ENCODE results near the gene PPIF.

Gene PPIF

DNA sequence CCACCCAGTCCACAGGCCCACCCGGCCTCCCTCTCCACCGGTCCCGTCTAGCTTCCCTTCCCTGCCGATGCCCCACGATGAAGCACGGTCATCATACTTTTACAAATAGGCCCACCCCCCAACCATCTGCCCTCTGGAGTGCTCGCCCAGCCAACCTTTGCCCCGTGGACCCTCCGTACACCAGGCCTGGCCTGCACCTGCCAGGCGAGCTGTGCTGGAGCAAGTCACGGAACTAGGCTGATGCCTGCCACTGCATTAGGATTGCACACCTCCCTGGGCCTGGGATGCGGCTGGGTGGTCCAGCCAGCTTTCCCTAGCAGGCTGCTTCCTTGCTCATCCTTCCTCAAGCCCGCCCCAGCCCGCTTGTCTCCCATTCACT, 44.7 kb downstream of the PPIF start:
- H3K4me3 ChIP-seq (ENCODE audit: control insufficient read depth in 1 of 7, extremely low read depth in 1 of 7, insufficient read depth in 4 of 7, low read depth in 2 of 7, low read length in 6 of 7): no peak overlapping the region
- H3K27ac ChIP-seq (ENCODE audit: insufficient read depth in 1 of 2, low read depth in 1 of 2, low read length in 2 of 2, poor library complexity in 1 of 2, severe bottlenecking in 2 of 2): no peak overlapping the region
- peaks cover 3 to 12% (median 11%) of the 10 kb centered on the region in 4 experiments for H3K4me1 ChIP-seq (ENCODE audit: control extremely low read depth in 1 of 4, control insufficient read depth in 4 of 4, insufficient read depth in 4 of 4, low read length in 3 of 4)
- 94% methylated on average over 14 of the region's 14 CpGs for WGBS (ENCODE audit: insufficient coverage)
- no peaks in the 10 kb centered on the region for H3K36me3 ChIP-seq (ENCODE audit: control insufficient read depth in 4 of 4, insufficient read depth in 4 of 4, low read length in 3 of 4)
- H3K9me3 ChIP-seq (ENCODE audit: control extremely low read depth in 1 of 5, control insufficient read depth in 4 of 5, insufficient read depth in 2 of 5, low read depth in 1 of 5, low read length in 4 of 5): no peaks in the 10 kb centered on the region
- H3K27me3 ChIP-seq (replicated peaks in 2 of 5; ENCODE audit: control insufficient read depth in 4 of 5, insufficient read depth in 5 of 5, low read length in 4 of 5): no peaks in the 10 kb centered on the region
- ChIA-PET POLR2A (no interaction called here), CTCF (interaction anchor here (1.0 to 3.8 kb wide), 3 partner anchors 19 to 95 kb away, joined by 3 to 21 read pairs (median 14); no protein-coding TSS in a partner anchor)
- DNase-seq: no peak

DNA sequence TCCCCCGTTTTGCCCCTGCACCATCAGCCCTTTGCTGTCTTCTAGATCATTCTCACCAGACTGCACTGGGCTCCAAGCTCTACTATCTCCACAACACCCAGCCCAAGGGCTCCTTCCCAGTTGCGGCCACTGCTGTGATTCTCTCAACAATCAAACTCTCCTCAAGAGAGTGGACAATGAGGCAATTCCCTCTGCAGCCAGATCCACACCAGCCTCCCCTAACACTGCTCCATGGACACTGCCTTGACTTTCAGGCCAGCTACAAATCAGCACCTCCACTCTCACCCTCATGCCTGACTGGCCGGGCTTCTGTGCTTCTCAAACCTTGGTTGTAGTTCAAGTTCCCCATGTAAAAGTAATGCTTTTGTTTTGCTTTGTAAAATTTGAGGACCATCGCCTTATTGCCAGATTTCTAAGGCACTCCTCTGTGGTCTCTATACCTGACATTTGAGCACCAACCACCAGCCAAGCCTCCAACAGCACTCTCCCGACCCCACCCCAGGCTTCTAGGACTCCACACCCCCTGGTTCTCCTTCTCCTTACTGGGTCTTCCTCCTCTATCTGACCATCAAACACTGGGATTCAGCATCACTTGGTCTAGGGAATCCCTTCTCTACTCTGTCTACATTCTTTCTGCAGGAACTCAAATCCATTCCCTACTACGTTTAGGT, 45.4 kb downstream of the PPIF start:
- ChIA-PET CTCF (interaction anchor here (1.0 to 1.3 kb wide), 3 partner anchors 10 to 45 kb away, joined by 3 to 4 read pairs (median 3); partner anchors contain the start of gene PPIF), POLR2A (no interaction called here)
- WGBS (ENCODE audit: insufficient coverage): 84% methylated on average over 5 of the region's 6 CpGs
- H3K4me1 ChIP-seq (ENCODE audit: control extremely low read depth in 1 of 4, control insufficient read depth in 4 of 4, insufficient read depth in 4 of 4, low read length in 3 of 4): peaks cover 3 to 12% (median 11%) of the 10 kb centered on the region in 4 experiments
- H3K36me3 ChIP-seq (ENCODE audit: control insufficient read depth in 4 of 4, insufficient read depth in 4 of 4, low read length in 3 of 4): no peaks in the 10 kb centered on the region
- H3K27me3 ChIP-seq (replicated peaks in 2 of 5; ENCODE audit: control insufficient read depth in 4 of 5, insufficient read depth in 5 of 5, low read length in 4 of 5): no peaks in the 10 kb centered on the region
- no peak overlapping the region for H3K27ac ChIP-seq (ENCODE audit: insufficient read depth in 1 of 2, low read depth in 1 of 2, low read length in 2 of 2, poor library complexity in 1 of 2, severe bottlenecking in 2 of 2)
- H3K4me3 ChIP-seq (ENCODE audit: control insufficient read depth in 1 of 7, extremely low read depth in 1 of 7, insufficient read depth in 4 of 7, low read depth in 2 of 7, low read length in 6 of 7): no peak overlapping the region
- H3K9me3 ChIP-seq (ENCODE audit: control extremely low read depth in 1 of 5, control insufficient read depth in 4 of 5, insufficient read depth in 2 of 5, low read depth in 1 of 5, low read length in 4 of 5): no peaks in the 10 kb centered on the region
- DNase-seq: no peak

DNA sequence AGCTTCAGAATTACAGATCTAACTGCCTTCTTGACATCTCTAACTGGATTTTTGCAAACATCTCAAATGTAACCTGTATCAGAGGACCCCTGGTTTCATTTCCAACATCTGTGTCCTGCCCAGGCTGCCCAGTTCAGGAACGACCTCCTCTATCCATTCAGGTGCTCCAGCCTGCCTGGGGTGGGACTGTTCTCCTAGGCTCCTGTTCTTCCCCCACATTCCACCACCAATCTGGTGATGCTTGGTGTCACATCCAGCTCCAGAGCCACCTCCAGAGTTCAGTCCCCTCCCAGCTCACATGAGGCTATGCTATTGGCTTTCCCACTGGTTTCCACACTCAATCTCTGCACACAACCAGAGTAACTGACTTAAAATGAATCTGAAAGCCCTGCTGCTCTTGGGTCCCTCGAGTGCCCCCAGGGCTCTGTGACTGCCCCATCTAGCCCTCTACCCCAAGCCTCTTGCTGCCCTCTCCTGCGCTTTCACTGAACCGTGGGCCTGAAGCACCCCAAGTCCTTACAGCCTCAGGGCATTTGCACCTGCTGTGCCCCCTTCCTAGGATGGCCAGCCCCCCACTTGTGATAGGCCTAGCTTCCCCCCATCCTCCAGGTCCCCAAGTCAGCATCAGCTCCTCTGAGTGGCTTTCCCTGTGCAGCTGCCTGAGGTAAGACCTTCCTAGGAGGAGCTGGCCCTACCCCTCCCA, 46.1 kb downstream of the PPIF start:
- CTCF ChIA-PET: interaction anchor here (1.0 to 1.3 kb wide), 2 partner anchors 9 to 46 kb away, joined by 3 to 4 read pairs; partner anchors contain the start of gene PPIF
- no peaks in the 10 kb centered on the region for H3K9me3 ChIP-seq (ENCODE audit: control extremely low read depth in 1 of 5, control insufficient read depth in 4 of 5, insufficient read depth in 2 of 5, low read depth in 1 of 5, low read length in 4 of 5)
- no peak overlapping the region for H3K27ac ChIP-seq (ENCODE audit: insufficient read depth in 1 of 2, low read depth in 1 of 2, low read length in 2 of 2, poor library complexity in 1 of 2, severe bottlenecking in 2 of 2)
- no peaks in the 10 kb centered on the region for H3K36me3 ChIP-seq (ENCODE audit: control insufficient read depth in 4 of 4, insufficient read depth in 4 of 4, low read length in 3 of 4)
- POLR2A ChIA-PET: no interaction called here
- no peak overlapping the region for H3K4me3 ChIP-seq (ENCODE audit: control insufficient read depth in 1 of 7, extremely low read depth in 1 of 7, insufficient read depth in 4 of 7, low read depth in 2 of 7, low read length in 6 of 7)
- 85% methylated on average over 2 of the region's 4 CpGs for WGBS (ENCODE audit: insufficient coverage)
- no peaks in the 10 kb centered on the region for H3K27me3 ChIP-seq (replicated peaks in 2 of 5; ENCODE audit: control insufficient read depth in 4 of 5, insufficient read depth in 5 of 5, low read length in 4 of 5)
- DNase-seq: no peak
- H3K4me1 ChIP-seq (ENCODE audit: control extremely low read depth in 1 of 4, control insufficient read depth in 4 of 4, insufficient read depth in 4 of 4, low read length in 3 of 4): peaks cover 3 to 12% (median 11%) of the 10 kb centered on the region in 4 experiments

DNA sequence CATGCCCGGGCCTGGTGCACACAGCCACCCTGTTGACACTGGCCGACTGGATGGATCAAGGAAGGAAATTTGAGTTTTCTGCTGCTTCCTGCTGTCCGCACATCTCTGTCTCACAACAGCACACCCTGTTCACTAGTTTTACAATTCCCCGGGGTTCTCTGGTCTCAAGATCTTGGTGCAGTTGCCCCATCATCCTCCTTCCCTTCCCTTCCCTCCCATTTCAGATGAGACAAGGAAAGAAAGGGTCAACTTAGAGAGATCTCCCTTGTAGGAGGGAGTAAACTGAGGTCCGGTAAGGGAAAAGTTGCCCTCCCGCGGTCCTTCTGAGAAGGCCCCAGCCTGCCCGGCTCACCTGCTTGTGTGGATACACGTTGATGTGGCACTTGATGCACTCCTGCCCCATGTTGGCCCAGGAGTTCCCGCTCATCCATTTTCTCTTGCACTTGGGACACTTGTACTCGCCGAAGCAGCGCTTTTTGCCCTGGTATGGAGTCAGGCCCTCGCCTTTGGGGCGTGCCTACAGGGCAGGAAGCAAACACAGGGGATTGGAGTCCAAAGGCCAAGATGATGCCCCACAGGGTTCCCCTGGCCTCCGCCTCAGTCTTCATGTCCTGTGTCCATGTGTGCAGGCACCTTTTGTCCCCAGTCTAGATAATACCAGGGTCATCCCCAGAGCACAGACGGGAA, 46.8 kb downstream of the PPIF start:
- DNase-seq: no peak
- Histone ChIP-seq H3K27ac (ENCODE audit: insufficient read depth in 1 of 2, low read depth in 1 of 2, low read length in 2 of 2, poor library complexity in 1 of 2, severe bottlenecking in 2 of 2) (no peak overlapping the region), H3K27me3 (replicated peaks in 2 of 5; ENCODE audit: control insufficient read depth in 4 of 5, insufficient read depth in 5 of 5, low read length in 4 of 5) (no peaks in the 10 kb centered on the region), H3K4me1 (ENCODE audit: control extremely low read depth in 1 of 4, control insufficient read depth in 4 of 4, insufficient read depth in 4 of 4, low read length in 3 of 4) (peaks cover 3 to 15% (median 11%) of the 10 kb centered on the region in 4 experiments), H3K36me3 (ENCODE audit: control insufficient read depth in 4 of 4, insufficient read depth in 4 of 4, low read length in 3 of 4) (no peaks in the 10 kb centered on the region), H3K4me3 (ENCODE audit: control insufficient read depth in 1 of 7, extremely low read depth in 1 of 7, insufficient read depth in 4 of 7, low read depth in 2 of 7, low read length in 6 of 7) (no peak overlapping the region), H3K9me3 (ENCODE audit: control extremely low read depth in 1 of 5, control insufficient read depth in 4 of 5, insufficient read depth in 2 of 5, low read depth in 1 of 5, low read length in 4 of 5) (no peaks in the 10 kb centered on the region)
- CTCF ChIA-PET: interaction anchor here (1.0 to 1.3 kb wide), 2 partner anchors 9 to 47 kb away, joined by 3 to 4 read pairs; partner anchors contain the start of gene PPIF
- 98% methylated on average over 16 of the region's 17 CpGs for WGBS (ENCODE audit: insufficient coverage)
- POLR2A ChIA-PET: no interaction called here

DNA sequence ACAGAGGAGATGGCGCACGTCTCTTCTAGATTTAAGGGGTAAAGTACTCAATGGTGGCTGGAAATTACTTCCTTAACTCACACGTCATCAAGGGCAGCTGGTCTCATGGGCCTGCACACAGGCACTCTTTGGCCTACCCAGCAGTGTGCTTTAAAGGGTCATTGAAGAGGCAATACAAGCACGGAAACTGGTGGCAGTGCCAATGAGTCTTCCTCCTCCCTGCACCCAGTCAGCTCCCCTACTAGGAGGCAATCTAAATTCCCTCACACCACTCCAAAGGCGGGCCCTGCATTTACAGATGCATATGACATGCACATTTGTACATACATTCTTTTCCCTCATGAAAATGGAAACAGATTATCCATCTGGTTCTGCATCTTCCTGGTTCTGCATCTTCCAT, 47.4 kb downstream of the PPIF start:
- CTCF ChIA-PET: interaction anchor here (0.6 to 1.9 kb wide), 3 partner anchors 20 to 1841 kb away, joined by 3 to 7 read pairs (median 3); no protein-coding TSS in a partner anchor
- H3K27me3 ChIP-seq (replicated peaks in 2 of 5; ENCODE audit: control insufficient read depth in 4 of 5, insufficient read depth in 5 of 5, low read length in 4 of 5): no peaks in the 10 kb centered on the region
- no peaks in the 10 kb centered on the region for H3K36me3 ChIP-seq (ENCODE audit: control insufficient read depth in 4 of 4, insufficient read depth in 4 of 4, low read length in 3 of 4)
- no peak overlapping the region for H3K27ac ChIP-seq (ENCODE audit: insufficient read depth in 1 of 2, low read depth in 1 of 2, low read length in 2 of 2, poor library complexity in 1 of 2, severe bottlenecking in 2 of 2)
- H3K9me3 ChIP-seq (ENCODE audit: control extremely low read depth in 1 of 5, control insufficient read depth in 4 of 5, insufficient read depth in 2 of 5, low read depth in 1 of 5, low read length in 4 of 5): no peaks in the 10 kb centered on the region
- H3K4me1 ChIP-seq (ENCODE audit: control extremely low read depth in 1 of 4, control insufficient read depth in 4 of 4, insufficient read depth in 4 of 4, low read length in 3 of 4): peaks cover 3 to 21% (median 15%) of the 10 kb centered on the region in 4 experiments
- no peak for DNase-seq
- H3K4me3 ChIP-seq (ENCODE audit: control insufficient read depth in 1 of 7, extremely low read depth in 1 of 7, insufficient read depth in 4 of 7, low read depth in 2 of 7, low read length in 6 of 7): no peak overlapping the region
- POLR2A ChIA-PET: no interaction called here
- WGBS (ENCODE audit: insufficient coverage): 97% methylated on average over 5 of the region's 5 CpGs

DNA sequence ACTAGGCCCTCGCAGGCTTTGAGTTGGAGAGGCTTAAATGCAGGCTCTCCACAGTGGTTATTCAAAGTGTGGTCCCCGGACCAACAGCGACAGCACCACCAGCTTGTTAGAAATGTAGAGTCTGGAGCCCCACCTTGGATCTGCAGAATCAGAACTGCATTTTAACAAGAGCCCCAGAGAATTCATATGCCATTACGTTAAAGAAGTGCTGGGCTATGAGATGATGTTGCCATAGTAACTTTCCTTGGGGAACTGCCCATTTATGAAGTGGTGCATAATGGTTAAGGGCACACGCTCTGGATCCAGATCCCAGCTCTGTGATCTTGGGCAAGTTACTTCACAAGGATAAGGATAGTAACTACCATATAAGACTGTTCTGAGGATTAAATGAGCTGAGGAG, 49.3 kb downstream of the PPIF start:
- Histone ChIP-seq H3K36me3 (ENCODE audit: control insufficient read depth in 4 of 4, insufficient read depth in 4 of 4, low read length in 3 of 4) (no peaks in the 10 kb centered on the region), H3K9me3 (ENCODE audit: control extremely low read depth in 1 of 5, control insufficient read depth in 4 of 5, insufficient read depth in 2 of 5, low read depth in 1 of 5, low read length in 4 of 5) (no peaks in the 10 kb centered on the region), H3K27ac (ENCODE audit: insufficient read depth in 1 of 2, low read depth in 1 of 2, low read length in 2 of 2, poor library complexity in 1 of 2, severe bottlenecking in 2 of 2) (no peak overlapping the region), H3K4me3 (ENCODE audit: control insufficient read depth in 1 of 7, extremely low read depth in 1 of 7, insufficient read depth in 4 of 7, low read depth in 2 of 7, low read length in 6 of 7) (no peak overlapping the region), H3K27me3 (replicated peaks in 2 of 5; ENCODE audit: control insufficient read depth in 4 of 5, insufficient read depth in 5 of 5, low read length in 4 of 5) (no peaks in the 10 kb centered on the region), H3K4me1 (ENCODE audit: control extremely low read depth in 1 of 4, control insufficient read depth in 4 of 4, insufficient read depth in 4 of 4, low read length in 3 of 4) (peaks cover 0 to 14% (median 9%) of the 10 kb centered on the region in 4 experiments)
- WGBS (ENCODE audit: insufficient coverage): 92% methylated on average over 4 of the region's 5 CpGs
- CTCF ChIA-PET: interaction anchor here (1.0 to 2.1 kb wide), 7 partner anchors 17 to 92 kb away, joined by 3 to 7 read pairs (median 5); no protein-coding TSS in a partner anchor
- DNase-seq: no peak
- POLR2A ChIA-PET: no interaction called here
